Measurements from ENCODE around the gene PPFIA1.
"Not testable (repeated sequence)": the region's sequence is repeated elsewhere in the genome, so short reads cannot be mapped to it uniquely, and the experiment has no call there.

The PPFIA1 gene

GRCh38 chr11:70326365-70326811, 55.9 kb downstream of the PPFIA1 start:
- no peak for DNase-seq (ENCODE audit: low read depth)

- DNase-seq (ENCODE audit: low read depth): no peak
Measured at GRCh38 chr11:70326833-70327232, 56.3 kb downstream of the PPFIA1 start.

- no peak for DNase-seq (ENCODE audit: low read depth)
Measured at GRCh38 chr11:70327717-70328116, 57.2 kb downstream of the PPFIA1 start.

- DNase-seq (ENCODE audit: low read depth): no peak
Measured at GRCh38 chr11:70328556-70328955, 58.1 kb downstream of the PPFIA1 start.

GRCh38 chr11:70331320-70331843, 60.9 kb downstream of the PPFIA1 start:
- DNase-seq (ENCODE audit: low read depth): not testable (repeated sequence)

GRCh38 chr11:70331901-70332300, 61.4 kb downstream of the PPFIA1 start:
- no peak for DNase-seq (ENCODE audit: low read depth)

- DNase-seq (ENCODE audit: low read depth): no peak
Measured at GRCh38 chr11:70332567-70332966, 62.1 kb downstream of the PPFIA1 start.

GRCh38 chr11:70333261-70333660, 62.8 kb downstream of the PPFIA1 start:
- no peak for DNase-seq (ENCODE audit: low read depth)

GRCh38 chr11:70334351-70334995, 64.0 kb downstream of the PPFIA1 start:
- DNase-seq (ENCODE audit: low read depth): no peak

- DNase-seq (ENCODE audit: low read depth): no peak
Measured at GRCh38 chr11:70335511-70335910, 65.0 kb downstream of the PPFIA1 start.

- DNase-seq (ENCODE audit: low read depth): no peak
Measured at GRCh38 chr11:70338594-70338993, 68.1 kb downstream of the PPFIA1 start.

GRCh38 chr11:70339066-70339465, 68.6 kb downstream of the PPFIA1 start:
- DNase-seq (ENCODE audit: low read depth): no peak

GRCh38 chr11:70341881-70342429, 71.5 kb downstream of the PPFIA1 start:
- DNase-seq (ENCODE audit: low read depth): no peak

- DNase-seq (ENCODE audit: low read depth): no peak
Measured at GRCh38 chr11:70343636-70344035, 73.1 kb downstream of the PPFIA1 start.

GRCh38 chr11:70348191-70348590, 77.7 kb downstream of the PPFIA1 start:
- DNase-seq (ENCODE audit: low read depth): no peak

- DNase-seq (ENCODE audit: low read depth): no peak
Measured at GRCh38 chr11:70348608-70349007, 78.1 kb downstream of the PPFIA1 start.

GRCh38 chr11:70351646-70352045, 81.2 kb downstream of the PPFIA1 start:
- no peak for DNase-seq (ENCODE audit: low read depth)

GRCh38 chr11:70352100-70352499, 81.6 kb downstream of the PPFIA1 start:
- DNase-seq (ENCODE audit: low read depth): no peak

- DNase-seq (ENCODE audit: low read depth): no peak
Measured at GRCh38 chr11:70352601-70353000, 82.1 kb downstream of the PPFIA1 start.

- DNase-seq (ENCODE audit: low read depth): no peak
Measured at GRCh38 chr11:70353329-70353728, 82.8 kb downstream of the PPFIA1 start.

- DNase-seq (ENCODE audit: low read depth): no peak
Measured at GRCh38 chr11:70353900-70354568, 83.5 kb downstream of the PPFIA1 start.

- no peak for DNase-seq (ENCODE audit: low read depth)
Measured at GRCh38 chr11:70354629-70355028, 84.1 kb downstream of the PPFIA1 start.

- no peak for DNase-seq (ENCODE audit: low read depth)
Measured at GRCh38 chr11:70358753-70359152, 88.3 kb downstream of the PPFIA1 start.
